Measurements from ENCODE around the gene MCC.
A peak's percentile ranks its signal among the peaks of the same experiment; 100 is the strongest.

The MCC gene

DNA sequence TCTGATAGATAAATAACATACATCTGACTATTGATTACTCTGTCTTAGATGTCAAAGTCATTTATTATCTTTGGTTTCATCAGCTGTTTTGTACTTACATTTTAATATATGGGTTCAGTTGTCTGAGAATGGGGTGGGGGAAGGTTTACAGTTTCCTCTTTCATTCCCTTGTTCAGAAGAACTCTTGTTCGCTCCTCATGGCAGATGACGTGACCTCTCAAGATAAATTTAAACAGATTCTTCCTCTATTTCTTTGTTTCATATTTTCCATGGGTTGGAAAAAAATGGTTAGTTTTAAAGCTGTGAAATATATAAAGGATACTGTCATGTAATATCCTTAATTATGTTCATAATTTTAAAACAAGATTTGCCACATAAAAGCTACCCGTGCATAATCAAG lies 114.8 kb downstream of the MCC start:
- no peak for ATAC-seq
- no peak for TF ChIP-seq ISL1 (CRISPR knock-in tag; IDR thresholded peaks at IDR 0.05)
- TF ChIP-seq, protein P1, sequence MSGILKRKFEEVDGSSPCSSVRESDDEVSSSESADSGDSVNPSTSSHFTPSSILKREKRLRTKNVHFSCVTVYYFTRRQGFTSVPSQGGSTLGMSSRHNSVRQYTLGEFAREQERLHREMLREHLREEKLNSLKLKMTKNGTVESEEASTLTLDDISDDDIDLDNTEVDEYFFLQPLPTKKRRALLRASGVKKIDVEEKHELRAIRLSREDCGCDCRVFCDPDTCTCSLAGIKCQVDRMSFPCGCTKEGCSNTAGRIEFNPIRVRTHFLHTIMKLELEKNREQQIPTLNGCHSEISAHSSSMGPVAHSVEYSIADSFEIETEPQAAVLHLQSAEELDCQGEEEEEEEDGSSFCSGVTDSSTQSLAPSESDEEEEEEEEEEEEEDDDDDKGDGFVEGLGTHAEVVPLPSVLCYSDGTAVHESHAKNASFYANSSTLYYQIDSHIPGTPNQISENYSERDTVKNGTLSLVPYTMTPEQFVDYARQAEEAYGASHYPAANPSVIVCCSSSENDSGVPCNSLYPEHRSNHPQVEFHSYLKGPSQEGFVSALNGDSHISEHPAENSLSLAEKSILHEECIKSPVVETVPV (CRISPR knock-in tag; IDR thresholded peaks at IDR 0.05): no peak
- no peak for TF ChIP-seq PPARA (CRISPR knock-in tag; IDR thresholded peaks at IDR 0.05; ENCODE audit: borderline replicate concordance)
- no peak for TF ChIP-seq ZNF70 (CRISPR knock-in tag; IDR thresholded peaks at IDR 0.05)
- TF ChIP-seq, protein P2, sequence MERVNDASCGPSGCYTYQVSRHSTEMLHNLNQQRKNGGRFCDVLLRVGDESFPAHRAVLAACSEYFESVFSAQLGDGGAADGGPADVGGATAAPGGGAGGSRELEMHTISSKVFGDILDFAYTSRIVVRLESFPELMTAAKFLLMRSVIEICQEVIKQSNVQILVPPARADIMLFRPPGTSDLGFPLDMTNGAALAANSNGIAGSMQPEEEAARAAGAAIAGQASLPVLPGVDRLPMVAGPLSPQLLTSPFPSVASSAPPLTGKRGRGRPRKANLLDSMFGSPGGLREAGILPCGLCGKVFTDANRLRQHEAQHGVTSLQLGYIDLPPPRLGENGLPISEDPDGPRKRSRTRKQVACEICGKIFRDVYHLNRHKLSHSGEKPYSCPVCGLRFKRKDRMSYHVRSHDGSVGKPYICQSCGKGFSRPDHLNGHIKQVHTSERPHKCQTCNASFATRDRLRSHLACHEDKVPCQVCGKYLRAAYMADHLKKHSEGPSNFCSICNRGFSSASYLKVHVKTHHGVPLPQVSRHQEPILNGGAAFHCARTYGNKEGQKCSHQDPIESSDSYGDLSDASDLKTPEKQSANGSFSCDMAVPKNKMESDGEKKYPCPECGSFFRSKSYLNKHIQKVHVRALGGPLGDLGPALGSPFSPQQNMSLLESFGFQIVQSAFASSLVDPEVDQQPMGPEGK (CRISPR knock-in tag; IDR thresholded peaks at IDR 0.05; ENCODE audit: borderline replicate concordance): no peak
- no peak for TF ChIP-seq OSR1 (CRISPR knock-in tag; IDR thresholded peaks at IDR 0.05)
- no peak for TF ChIP-seq SNAI2 (CRISPR knock-in tag; IDR thresholded peaks at IDR 0.05)
- TF ChIP-seq ZNF565 (CRISPR knock-in tag; conservative IDR thresholded peaks at IDR 0.05; ENCODE audit: low read depth): no peak
- no peak for TF ChIP-seq ARNTL (CRISPR knock-in tag; IDR thresholded peaks at IDR 0.05; ENCODE audit: borderline replicate concordance, low read depth)
- no peak for TF ChIP-seq CSDC2 (CRISPR knock-in tag; IDR thresholded peaks at IDR 0.05)
- TF ChIP-seq ESRRG (CRISPR knock-in tag; IDR thresholded peaks at IDR 0.05): no peak
- TF ChIP-seq, protein P3, sequence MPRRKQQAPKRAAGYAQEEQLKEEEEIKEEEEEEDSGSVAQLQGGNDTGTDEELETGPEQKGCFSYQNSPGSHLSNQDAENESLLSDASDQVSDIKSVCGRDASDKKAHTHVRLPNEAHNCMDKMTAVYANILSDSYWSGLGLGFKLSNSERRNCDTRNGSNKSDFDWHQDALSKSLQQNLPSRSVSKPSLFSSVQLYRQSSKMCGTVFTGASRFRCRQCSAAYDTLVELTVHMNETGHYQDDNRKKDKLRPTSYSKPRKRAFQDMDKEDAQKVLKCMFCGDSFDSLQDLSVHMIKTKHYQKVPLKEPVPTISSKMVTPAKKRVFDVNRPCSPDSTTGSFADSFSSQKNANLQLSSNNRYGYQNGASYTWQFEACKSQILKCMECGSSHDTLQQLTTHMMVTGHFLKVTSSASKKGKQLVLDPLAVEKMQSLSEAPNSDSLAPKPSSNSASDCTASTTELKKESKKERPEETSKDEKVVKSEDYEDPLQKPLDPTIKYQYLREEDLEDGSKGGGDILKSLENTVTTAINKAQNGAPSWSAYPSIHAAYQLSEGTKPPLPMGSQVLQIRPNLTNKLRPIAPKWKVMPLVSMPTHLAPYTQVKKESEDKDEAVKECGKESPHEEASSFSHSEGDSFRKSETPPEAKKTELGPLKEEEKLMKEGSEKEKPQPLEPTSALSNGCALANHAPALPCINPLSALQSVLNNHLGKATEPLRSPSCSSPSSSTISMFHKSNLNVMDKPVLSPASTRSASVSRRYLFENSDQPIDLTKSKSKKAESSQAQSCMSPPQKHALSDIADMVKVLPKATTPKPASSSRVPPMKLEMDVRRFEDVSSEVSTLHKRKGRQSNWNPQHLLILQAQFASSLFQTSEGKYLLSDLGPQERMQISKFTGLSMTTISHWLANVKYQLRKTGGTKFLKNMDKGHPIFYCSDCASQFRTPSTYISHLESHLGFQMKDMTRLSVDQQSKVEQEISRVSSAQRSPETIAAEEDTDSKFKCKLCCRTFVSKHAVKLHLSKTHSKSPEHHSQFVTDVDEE (CRISPR knock-in tag; IDR thresholded peaks at IDR 0.05): no peak
- TF ChIP-seq, protein P4, sequence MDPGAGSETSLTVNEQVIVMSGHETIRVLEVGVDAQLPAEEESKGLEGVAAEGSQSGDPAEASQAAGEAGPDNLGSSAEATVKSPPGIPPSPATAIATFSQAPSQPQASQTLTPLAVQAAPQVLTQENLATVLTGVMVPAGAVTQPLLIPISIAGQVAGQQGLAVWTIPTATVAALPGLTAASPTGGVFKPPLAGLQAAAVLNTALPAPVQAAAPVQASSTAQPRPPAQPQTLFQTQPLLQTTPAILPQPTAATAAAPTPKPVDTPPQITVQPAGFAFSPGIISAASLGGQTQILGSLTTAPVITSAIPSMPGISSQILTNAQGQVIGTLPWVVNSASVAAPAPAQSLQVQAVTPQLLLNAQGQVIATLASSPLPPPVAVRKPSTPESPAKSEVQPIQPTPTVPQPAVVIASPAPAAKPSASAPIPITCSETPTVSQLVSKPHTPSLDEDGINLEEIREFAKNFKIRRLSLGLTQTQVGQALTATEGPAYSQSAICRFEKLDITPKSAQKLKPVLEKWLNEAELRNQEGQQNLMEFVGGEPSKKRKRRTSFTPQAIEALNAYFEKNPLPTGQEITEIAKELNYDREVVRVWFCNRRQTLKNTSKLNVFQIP (CRISPR knock-in tag; IDR thresholded peaks at IDR 0.05; ENCODE audit: borderline replicate concordance, low read depth): no peak
- TF ChIP-seq, protein P5, sequence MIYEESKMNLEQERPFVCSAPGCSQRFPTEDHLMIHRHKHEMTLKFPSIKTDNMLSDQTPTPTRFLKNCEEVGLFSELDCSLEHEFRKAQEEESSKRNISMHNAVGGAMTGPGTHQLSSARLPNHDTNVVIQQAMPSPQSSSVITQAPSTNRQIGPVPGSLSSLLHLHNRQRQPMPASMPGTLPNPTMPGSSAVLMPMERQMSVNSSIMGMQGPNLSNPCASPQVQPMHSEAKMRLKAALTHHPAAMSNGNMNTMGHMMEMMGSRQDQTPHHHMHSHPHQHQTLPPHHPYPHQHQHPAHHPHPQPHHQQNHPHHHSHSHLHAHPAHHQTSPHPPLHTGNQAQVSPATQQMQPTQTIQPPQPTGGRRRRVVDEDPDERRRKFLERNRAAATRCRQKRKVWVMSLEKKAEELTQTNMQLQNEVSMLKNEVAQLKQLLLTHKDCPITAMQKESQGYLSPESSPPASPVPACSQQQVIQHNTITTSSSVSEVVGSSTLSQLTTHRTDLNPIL (CRISPR knock-in tag; IDR thresholded peaks at IDR 0.05; ENCODE audit: low read depth): no peak

DNA sequence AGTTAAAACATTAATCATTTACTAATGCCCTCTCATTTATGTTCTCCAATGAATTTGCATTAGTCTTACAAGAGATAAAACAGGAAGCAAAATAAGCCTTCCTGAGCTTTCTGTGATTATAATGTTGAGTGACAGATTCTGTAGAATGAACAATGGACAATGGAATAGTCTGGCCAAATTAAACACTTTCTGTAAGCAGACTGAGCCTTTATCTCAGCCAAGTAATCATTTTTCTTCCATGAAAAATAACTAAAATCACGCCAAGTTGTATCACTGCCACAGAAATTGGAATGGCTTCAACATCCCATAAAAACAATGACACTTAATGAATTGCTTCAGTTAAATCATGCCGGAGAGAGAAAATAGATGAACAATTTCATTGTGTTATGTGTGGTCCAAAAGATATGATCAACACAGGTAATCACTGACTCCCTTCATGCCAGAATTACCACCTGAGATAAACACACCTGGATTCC lies 116.5 kb downstream of the MCC start:
- no peak for ATAC-seq
- TF ChIP-seq, protein P5 (CRISPR knock-in tag; IDR thresholded peaks at IDR 0.05; ENCODE audit: low read depth): peak; percentile 54; the same call in 1 of the 2 replicates
- TF ChIP-seq, protein P3 (CRISPR knock-in tag; IDR thresholded peaks at IDR 0.05): no peak
- TF ChIP-seq, protein P4 (CRISPR knock-in tag; IDR thresholded peaks at IDR 0.05; ENCODE audit: borderline replicate concordance, low read depth): peak; percentile 45; the same call in 1 of the 2 replicates
- no peak for TF ChIP-seq TOX (CRISPR knock-in tag; IDR thresholded peaks at IDR 0.05; ENCODE audit: borderline replicate concordance)
- TF ChIP-seq SNAI2 (CRISPR knock-in tag; IDR thresholded peaks at IDR 0.05): no peak
- TF ChIP-seq ZFP30 (CRISPR knock-in tag; IDR thresholded peaks at IDR 0.05): no peak
- TF ChIP-seq ISL1 (CRISPR knock-in tag; IDR thresholded peaks at IDR 0.05): peak; percentile 87
- TF ChIP-seq ZFP3 (CRISPR knock-in tag; IDR thresholded peaks at IDR 0.05): no peak
- TF ChIP-seq BACH2 (CRISPR knock-in tag; IDR thresholded peaks at IDR 0.05; ENCODE audit: borderline replicate concordance): no peak
- 0 out of 2 replicates have a peak, but pooled peaks have one; percentile 49 for TF ChIP-seq ESRRG (CRISPR knock-in tag; IDR thresholded peaks at IDR 0.05)
- TF ChIP-seq ZNF8 (CRISPR knock-in tag; IDR thresholded peaks at IDR 0.05): 0 out of 2 replicates have a peak, but pooled peaks have one; percentile 6
